BLaER1 treated with 17β-estradiol and CSF1 and Interleukin-3, amounts not matched to agents 10 nM and 100 nM (cell line): Measurements from ENCODE around the gene DNAJC18.

Source experiments
- H3K27ac ChIP-seq, 11 experiments: shearing (Covaris generic); formaldehyde crosslinking; 2 replicates each; pipeline ENCODE4 v1.8.1; 2022
- H3K27me3 ChIP-seq, 11 experiments: shearing (Covaris generic); formaldehyde crosslinking; 2 replicates each; pipeline ENCODE4 v1.8.1; 2022
- H3K36me3 ChIP-seq, 11 experiments: shearing (Covaris generic); formaldehyde crosslinking; 2 replicates each; pipeline ENCODE4 v1.8.1; 2022
- H3K4me1 ChIP-seq, 10 experiments: shearing (Covaris generic); formaldehyde crosslinking; 2 replicates each; pipeline ENCODE4 v1.8.1; 2022
- H3K4me2 ChIP-seq, 11 experiments: shearing (Covaris generic); formaldehyde crosslinking; 2 replicates each; pipeline ENCODE4 v1.8.1; 2022
- H3K4me3 ChIP-seq, 10 experiments: shearing (Covaris generic); formaldehyde crosslinking; 2 replicates each; pipeline ENCODE4 v1.8.1; 2022
- H3K9ac ChIP-seq, 11 experiments: shearing (Covaris generic); formaldehyde crosslinking; 2 replicates each; pipeline ENCODE4 v1.8.1; 2022
- H3K9me3 ChIP-seq, 11 experiments: shearing (Covaris generic); formaldehyde crosslinking; replicated peaks in 1 of 11; 2 replicates each; pipeline ENCODE4 v1.8.1; 2022
- H4K20me1 ChIP-seq, 11 experiments: shearing (Covaris generic); formaldehyde crosslinking; 2 replicates each; pipeline ENCODE4 v1.8.1; 2022
- Cebpa-rat ChIP-seq, 11 experiments: shearing (Covaris generic); IDR thresholded peaks; 2 replicates each; pipeline ENCODE4 v1.8.1; 2022

DNAJC18 gene

GRCh38 chr5:139371482-139372435 lies 67.6 kb downstream of the DNAJC18 start:
- Histone ChIP-seq H3K36me3 (peaks cover 78 to 97% (median 86%) of the 10 kb centered on the region in 11 experiments), H3K27ac (peak overlapping the region in 3 of 11 experiments; percentile 3 to 43 (median 8); a peak in 2 of 22 replicates), H3K4me3 (no peak overlapping the region), H3K4me1 (peaks cover 4 to 50% (median 26%) of the 10 kb centered on the region in 10 experiments; a peak in 15 of 20 replicates), H3K27me3 (no peaks in the 10 kb centered on the region), H3K4me2 (no peak overlapping the region), H3K9me3 (no peaks in the 10 kb centered on the region), H4K20me1 (peaks cover 0 to 19% (median 2%) of the 10 kb centered on the region in 11 experiments; a peak in 13 of 22 replicates), H3K9ac (no peak overlapping the region)
- TF ChIP-seq Cebpa-rat (IDR thresholded peaks at IDR 0.05) = no peak

DNA sequence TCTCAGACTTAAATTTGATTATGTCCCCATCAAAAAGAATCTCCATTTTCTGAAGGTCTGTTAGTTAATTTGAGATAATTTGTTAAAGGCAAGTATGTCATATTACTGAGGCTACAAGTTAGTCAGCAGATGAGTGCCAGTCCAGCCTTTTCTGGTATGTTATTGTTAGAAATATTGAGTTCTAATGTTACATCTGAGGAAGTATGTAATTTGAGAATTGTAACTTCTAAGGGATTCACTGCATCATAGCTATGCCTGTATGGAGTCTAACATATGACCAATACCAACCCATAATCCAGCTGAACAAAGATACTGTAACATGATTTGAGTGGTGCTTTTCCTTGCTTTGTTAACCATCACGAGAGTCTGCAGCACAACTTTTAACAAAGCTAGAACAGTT lies 70.1 kb downstream of the DNAJC18 start:
- H3K9me3 ChIP-seq = no peaks in the 10 kb centered on the region
- TF ChIP-seq Cebpa-rat (IDR thresholded peaks at IDR 0.05) = no peak
- H3K27me3 ChIP-seq = no peaks in the 10 kb centered on the region
- no peak overlapping the region for H3K4me2 ChIP-seq
- peaks cover under 1 to 39% (median 12%) of the 10 kb centered on the region in 11 experiments; a peak in 15 of 22 replicates for H4K20me1 ChIP-seq
- peaks cover 9 to 52% (median 30%) of the 10 kb centered on the region in 10 experiments; a peak in 15 of 20 replicates for H3K4me1 ChIP-seq
- no peak overlapping the region for H3K4me3 ChIP-seq
- no peak overlapping the region; a peak in 1 of 22 replicates for H3K27ac ChIP-seq
- no peak overlapping the region; a peak in 2 of 22 replicates for H3K9ac ChIP-seq
- H3K36me3 ChIP-seq = peaks cover 92 to 100% (median 100%) of the 10 kb centered on the region in 11 experiments

GRCh38 chr5:139368613-139369012 lies 70.7 kb downstream of the DNAJC18 start:
- peaks cover 5 to 45% (median 16%) of the 10 kb centered on the region in 11 experiments; a peak in 20 of 22 replicates for H4K20me1 ChIP-seq
- H3K27me3 ChIP-seq = no peaks in the 10 kb centered on the region

DNA sequence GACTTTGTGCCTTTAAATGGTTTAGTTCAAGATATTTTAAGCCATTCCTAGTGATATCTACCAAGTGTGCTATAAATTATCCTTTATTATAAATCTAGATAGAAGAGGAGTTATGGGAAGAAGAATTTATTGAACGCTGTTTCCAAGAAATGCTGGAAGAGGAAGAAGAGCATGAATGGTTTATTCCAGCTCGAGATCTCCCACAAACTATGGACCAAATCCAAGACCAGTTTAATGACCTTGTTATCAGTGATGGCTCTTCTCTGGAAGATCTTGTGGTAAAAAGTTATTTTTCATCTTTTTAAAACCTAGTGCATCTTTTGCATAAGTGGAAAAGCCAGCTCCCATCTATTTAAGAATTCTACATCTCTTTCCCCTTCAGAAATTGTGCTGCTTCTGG lies 74.9 kb downstream of the DNAJC18 start:
- no peak for TF ChIP-seq Cebpa-rat (IDR thresholded peaks at IDR 0.05)
- Histone ChIP-seq H3K4me3 (no peak overlapping the region), H3K27ac (no peak overlapping the region), H3K9ac (no peak overlapping the region), H4K20me1 (peaks cover 45 to 75% (median 56%) of the 10 kb centered on the region in 11 experiments), H3K36me3 (peaks cover 78 to 100% (median 95%) of the 10 kb centered on the region in 11 experiments), H3K4me2 (no peak overlapping the region), H3K9me3 (no peaks in the 10 kb centered on the region), H3K4me1 (peaks cover 0 to 21% (median 9%) of the 10 kb centered on the region in 10 experiments; a peak in 13 of 20 replicates), H3K27me3 (no peaks in the 10 kb centered on the region)

More at GRCh38 chr5:139368613-139369012, 70.7 kb downstream of the DNAJC18 start:
- peaks cover 92 to 100% (median 100%) of the 10 kb centered on the region in 11 experiments for H3K36me3 ChIP-seq
- no peak overlapping the region for H3K27ac ChIP-seq
- H3K4me3 ChIP-seq = no peak overlapping the region
- peaks cover 9 to 50% (median 28%) of the 10 kb centered on the region in 10 experiments; a peak in 14 of 20 replicates for H3K4me1 ChIP-seq
- no peak overlapping the region for H3K4me2 ChIP-seq
- H3K9ac ChIP-seq = no peak overlapping the region; a peak in 2 of 22 replicates
- no peak for TF ChIP-seq Cebpa-rat (IDR thresholded peaks at IDR 0.05)
- no peaks in the 10 kb centered on the region for H3K9me3 ChIP-seq

DNA sequence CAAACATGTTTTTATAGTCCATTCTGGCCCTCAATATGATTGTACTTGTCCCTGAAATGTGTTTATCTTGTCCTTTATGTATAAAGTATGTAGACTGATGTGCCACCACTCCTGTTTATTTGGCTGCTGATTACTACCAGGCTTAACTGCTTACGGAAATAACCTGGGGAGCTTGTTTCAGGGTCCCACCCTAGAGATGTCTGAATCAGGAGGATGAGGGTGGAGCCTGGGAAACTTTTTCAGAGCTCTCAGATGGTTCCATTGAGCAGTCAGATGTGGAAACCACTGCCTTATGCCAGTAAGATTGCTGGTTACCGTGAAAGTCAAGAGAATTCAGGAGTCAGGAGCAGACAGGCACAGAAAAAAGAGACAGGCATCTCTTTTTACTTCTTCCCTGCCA lies 75.4 kb downstream of the DNAJC18 start:
- TF ChIP-seq Cebpa-rat (IDR thresholded peaks at IDR 0.05) = no peak

GRCh38 chr5:139361835-139362429 lies 77.4 kb downstream of the DNAJC18 start:
- no peak for TF ChIP-seq Cebpa-rat (IDR thresholded peaks at IDR 0.05)
- Histone ChIP-seq H3K27ac (no peak overlapping the region), H3K4me3 (no peak overlapping the region), H3K27me3 (no peaks in the 10 kb centered on the region), H3K9me3 (no peaks in the 10 kb centered on the region), H4K20me1 (peaks cover 71 to 95% (median 82%) of the 10 kb centered on the region in 11 experiments), H3K4me1 (peaks cover 0 to 14% (median 9%) of the 10 kb centered on the region in 10 experiments; a peak in 12 of 20 replicates), H3K4me2 (no peak overlapping the region), H3K36me3 (peaks cover 78 to 100% (median 94%) of the 10 kb centered on the region in 11 experiments), H3K9ac (no peak overlapping the region)

More for the DNA sequence above, 75.4 kb downstream of the DNAJC18 start:
- H3K27ac ChIP-seq = no peak overlapping the region
- H3K27me3 ChIP-seq = no peaks in the 10 kb centered on the region
- H3K9me3 ChIP-seq = no peaks in the 10 kb centered on the region
- H3K4me3 ChIP-seq = no peak overlapping the region
- no peak overlapping the region for H3K4me2 ChIP-seq
- H3K36me3 ChIP-seq = peaks cover 78 to 100% (median 95%) of the 10 kb centered on the region in 11 experiments
- peaks cover 0 to 20% (median 9%) of the 10 kb centered on the region in 10 experiments; a peak in 12 of 20 replicates for H3K4me1 ChIP-seq
- H4K20me1 ChIP-seq = peaks cover 51 to 80% (median 62%) of the 10 kb centered on the region in 11 experiments
- no peak overlapping the region for H3K9ac ChIP-seq

DNA sequence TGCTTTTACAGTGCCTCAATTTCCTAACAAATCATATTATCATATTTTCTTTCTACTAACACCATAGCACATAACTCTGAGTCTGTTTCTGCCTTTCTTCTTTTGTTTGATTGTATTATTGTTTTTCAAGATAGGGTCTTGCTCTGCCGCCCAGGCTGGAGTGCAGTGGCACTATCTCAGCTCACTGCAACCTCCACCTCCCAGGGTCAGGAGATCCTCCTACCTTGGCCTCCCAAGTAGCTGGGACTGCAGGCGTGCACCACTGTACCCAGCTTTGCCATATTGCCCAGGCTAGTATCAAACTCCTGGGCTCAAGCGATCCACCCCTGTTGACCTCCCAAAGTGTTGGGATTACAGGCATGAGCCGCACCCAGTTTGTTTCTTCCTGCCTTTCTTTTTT lies 78.9 kb downstream of the DNAJC18 start:
- H3K4me3 ChIP-seq = no peak overlapping the region
- H3K4me1 ChIP-seq = peaks cover 0 to 10% (median 2%) of the 10 kb centered on the region in 10 experiments; a peak in 4 of 20 replicates
- H4K20me1 ChIP-seq = peaks cover 83 to 99% (median 90%) of the 10 kb centered on the region in 11 experiments
- no peak overlapping the region for H3K27ac ChIP-seq
- H3K4me2 ChIP-seq = no peak overlapping the region
- H3K9me3 ChIP-seq = 0 out of 22 replicates have a peak, but pooled peaks cover 0 to 6% (median 0%) of the 10 kb centered on the region in 11 experiments
- H3K9ac ChIP-seq = no peak overlapping the region
- peaks cover 72 to 100% (median 94%) of the 10 kb centered on the region in 11 experiments for H3K36me3 ChIP-seq
- no peaks in the 10 kb centered on the region for H3K27me3 ChIP-seq
- TF ChIP-seq Cebpa-rat (IDR thresholded peaks at IDR 0.05) = no peak
